Heart left ventricle (tissue), 13 donors: ENCODE results near the gene RCOR2.

ENCODE experiments used
- CTCF ChIP-seq, 12 donors: fragments of 200-600 bp; sonication (generic) in 4 of 12; IDR thresholded peaks; one replicate each; pipeline versions ENCODE4 v1.5.0 to v1.8.0; 2018 to 2022; ENCODE audit warnings: antibody characterized with exemption in 12 of 12, mild to moderate bottlenecking in 5 of 12
- POLR2A ChIP-seq, 2 donors: fragments of 450-650 bp; IDR thresholded peaks; one replicate each; pipeline ENCODE4 v1.6.1; 2017; ENCODE audit warnings: antibody characterized with exemption in 2 of 2, mild to moderate bottlenecking in 2 of 2, moderate library complexity in 2 of 2
- donor health status: ischemic (EF 13 %, LVEDD 7.1; RV severe dilation, severe dysfunction).
- donor health status: DM: no; HTN: yes; CAD: no.
- donor health status: DM: no; HTN: no; CAD: no.
- donor health status: ischemic (EF 25% LVEDD 6.9; RV normal size, moderate dysfunction).
- donor health status: ischemic (EF 25% LVEDD 5.7; RV mildly dilated, moderate dysfunction).
- donor health status: ischemic (EF 35%, LVEDD 5.7; RV mildly dilated, moderate dysfunction).
- donor health status: nonischemic (EF 11% LVEDD 7.7; RV severe dilation, severe dysfunction).
- donor health status: DM: yes; HTN: yes; CAD: no.
- donor health status: PGD.
- donor health status: ischemic (EF 29% LVEDD 5.4; RV normal size, mild dysfunction).
- donor health status: nonischemic (EF 23%, LVEDD 6.1; RV moderate dilation, normal function).

GRCh38 chr11:63869683-63870082 lies 47.3 kb downstream of the RCOR2 start:
- no peak for TF ChIP-seq CTCF (IDR thresholded peaks at IDR 0.05)
- no peak for TF ChIP-seq POLR2A (IDR thresholded peaks at IDR 0.05)
